Hepatocyte (in vitro differentiated cells): ENCODE data around the gene SMAD3. TPM values are rescaled to one million over a fixed set of nuclear protein-coding genes. Genes with fewer than 3 reads are reported as not detected.

Experiments used
- DNase-seq: peaks from one replicate; pipeline ENCODE4 v3.0.0-alpha.2; 2016; ENCODE audit warnings: low spot score
- H2AFZ ChIP-seq: fragments of 200-600 bp; sonication (generic); 2 replicates; pipeline ENCODE4 v1.6.0; 2016; ENCODE audit warnings: antibody characterized with exemption, mild to moderate bottlenecking
- H3K27ac ChIP-seq: fragments of 200-600 bp; sonication (generic); 2 replicates; pipeline ENCODE4 v1.5.1; 2016; ENCODE audit warnings: mild to moderate bottlenecking
- H3K27me3 ChIP-seq: fragments of 200-600 bp; sonication (generic); 2 replicates; pipeline ENCODE4 v1.6.1; 2016
- H3K36me3 ChIP-seq: fragments of 200-600 bp; sonication (generic); replicated peaks from 2 replicates; pipeline ENCODE4 v1.5.1; 2016; ENCODE audit warnings: low read depth; ENCODE audit not compliant: insufficient read depth
- H3K4me1 ChIP-seq: fragments of 200-600 bp; sonication (generic); 2 replicates; pipeline ENCODE4 v1.5.1; 2016; ENCODE audit warnings: mild to moderate bottlenecking, moderate library complexity; ENCODE audit not compliant: insufficient read depth
- H3K4me2 ChIP-seq: fragments of 200-600 bp; sonication (generic); 2 replicates; pipeline ENCODE4 v1.6.0; 2016
- H3K4me3 ChIP-seq: fragments of 200-600 bp; sonication (generic); 2 replicates; pipeline ENCODE4 v1.5.1; 2016; ENCODE audit warnings: mild to moderate bottlenecking
- H3K79me2 ChIP-seq: fragments of 200-600 bp; sonication (generic); 2 replicates; pipeline ENCODE4 v1.6.0; 2017; ENCODE audit warnings: mild to moderate bottlenecking
- H3K9me2 ChIP-seq: fragments of 200-600 bp; sonication (generic); replicated peaks from 2 replicates; pipeline ENCODE4 v1.6.0; 2017; ENCODE audit warnings: mild to moderate bottlenecking; ENCODE audit not compliant: insufficient read depth
- H3K9me3 ChIP-seq: fragments of 200-600 bp; sonication (generic); 2 replicates; pipeline ENCODE4 v1.5.1; 2016; ENCODE audit warnings: low read depth, mild to moderate bottlenecking
- H4K20me1 ChIP-seq: fragments of 200-600 bp; sonication (generic); 2 replicates; pipeline ENCODE4 v1.6.0; 2016; ENCODE audit warnings: mild to moderate bottlenecking; ENCODE audit not compliant: insufficient read depth, poor library complexity, severe bottlenecking
- EZH2 ChIP-seq: fragments of 200-600 bp; sonication (generic); IDR thresholded peaks from 2 replicates; pipeline ENCODE4 v1.6.1; 2016; ENCODE audit warnings: antibody characterized with exemption, mild to moderate bottlenecking, borderline replicate concordance
- EZH2phosphoT487 ChIP-seq: fragments of 200-600 bp; sonication (generic); IDR thresholded peaks from one replicate; pipeline ENCODE4 v1.6.1; 2018; ENCODE audit warnings: antibody characterized with exemption, mild to moderate bottlenecking, low read depth, moderate library complexity; ENCODE audit not compliant: unreplicated experiment, severe bottlenecking
- WGBS: methylation state at CpG from one replicate; pipeline ENCODE4 v1.1.6; 2016; ENCODE audit warnings: low lambda C conversion rate; ENCODE audit errors: missing lambda C conversion rate; 5-methylcytosine and 5-hydroxymethylcytosine counted together
- polyA plus RNA-seq: library from polyadenylated mRNA; unstranded; fragments of >200 nt; fragmentation: Nextera tagmentation; extraction: Ambion mirVana; gene quantifications from 2 replicates; pipeline ENCODE4 v1.2.1, GENCODE V29; 2016
- total RNA-seq: library from RNA; depleted of rRNA; stranded (reverse); fragments of >200 nt; gene quantifications from 2 replicates; pipeline ENCODE4 v1.2.3, GENCODE V29; 2014
- TF ChIP-seq, protein P1 (sequence below): fragments of 200-600 bp; sonication (generic); IDR thresholded peaks from 2 replicates; pipeline ENCODE4 v1.5.1; 2016; ENCODE audit warnings: antibody characterized with exemption, mild to moderate bottlenecking; ENCODE audit not compliant: poor library complexity

SMAD3 gene
- total and polyA plus RNA-seq, 2 experiments from 2014 or later: 24.7 to 32.2 TPM

DNA sequence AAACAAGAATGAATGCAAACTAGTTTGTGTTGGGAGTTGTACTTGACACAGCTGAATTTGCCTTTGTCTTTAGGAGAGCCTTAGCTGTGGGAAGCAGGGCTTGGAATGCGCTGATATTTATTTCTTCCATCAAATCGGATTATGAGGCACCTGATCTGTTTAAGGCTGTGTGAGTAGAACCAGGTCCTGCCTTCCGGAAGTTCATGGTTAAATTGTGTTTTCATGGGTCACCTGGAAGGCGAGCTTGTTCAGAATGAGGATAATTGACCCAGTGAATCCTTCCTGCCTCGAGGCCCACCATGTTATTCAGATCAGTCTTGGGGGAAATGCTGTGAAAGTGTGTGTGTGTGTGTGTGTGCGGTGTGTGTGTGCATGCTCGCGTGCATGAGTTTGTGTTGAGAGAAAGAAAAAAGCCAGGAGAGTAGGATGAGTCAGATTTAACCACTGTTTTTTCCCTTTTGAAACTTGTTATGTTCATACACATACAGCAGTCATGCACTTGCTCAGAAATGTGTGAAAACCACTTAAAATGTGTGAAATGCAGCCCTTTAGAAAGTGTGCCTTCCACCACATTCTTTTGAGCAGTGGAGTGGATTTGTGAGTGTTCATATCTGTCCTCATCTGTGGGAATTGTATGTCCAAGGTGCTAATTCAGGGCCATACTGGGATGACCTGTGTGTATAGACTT lies 36.7 kb downstream of the SMAD3 start:
- no peaks in the 10 kb centered on the region for H3K36me3 ChIP-seq
- DNase-seq: no peak
- no peak overlapping the region for H3K4me3 ChIP-seq
- 47% methylated on average over 8 of the region's 8 CpGs for WGBS
- peaks cover 88% of the 10 kb centered on the region for H3K79me2 ChIP-seq
- H3K4me1 ChIP-seq: peaks cover 46% of the 10 kb centered on the region
- H3K27me3 ChIP-seq: no peaks in the 10 kb centered on the region
- H3K9me2 ChIP-seq: no peaks in the 10 kb centered on the region
- H3K4me2 ChIP-seq: no peak overlapping the region
- H4K20me1 ChIP-seq: peaks cover 56% of the 10 kb centered on the region
- peak overlapping the region; percentile 18 for H3K27ac ChIP-seq
- TF ChIP-seq EZH2: no peak
- TF ChIP-seq EZH2phosphoT487: no peak
- TF ChIP-seq, protein P1, sequence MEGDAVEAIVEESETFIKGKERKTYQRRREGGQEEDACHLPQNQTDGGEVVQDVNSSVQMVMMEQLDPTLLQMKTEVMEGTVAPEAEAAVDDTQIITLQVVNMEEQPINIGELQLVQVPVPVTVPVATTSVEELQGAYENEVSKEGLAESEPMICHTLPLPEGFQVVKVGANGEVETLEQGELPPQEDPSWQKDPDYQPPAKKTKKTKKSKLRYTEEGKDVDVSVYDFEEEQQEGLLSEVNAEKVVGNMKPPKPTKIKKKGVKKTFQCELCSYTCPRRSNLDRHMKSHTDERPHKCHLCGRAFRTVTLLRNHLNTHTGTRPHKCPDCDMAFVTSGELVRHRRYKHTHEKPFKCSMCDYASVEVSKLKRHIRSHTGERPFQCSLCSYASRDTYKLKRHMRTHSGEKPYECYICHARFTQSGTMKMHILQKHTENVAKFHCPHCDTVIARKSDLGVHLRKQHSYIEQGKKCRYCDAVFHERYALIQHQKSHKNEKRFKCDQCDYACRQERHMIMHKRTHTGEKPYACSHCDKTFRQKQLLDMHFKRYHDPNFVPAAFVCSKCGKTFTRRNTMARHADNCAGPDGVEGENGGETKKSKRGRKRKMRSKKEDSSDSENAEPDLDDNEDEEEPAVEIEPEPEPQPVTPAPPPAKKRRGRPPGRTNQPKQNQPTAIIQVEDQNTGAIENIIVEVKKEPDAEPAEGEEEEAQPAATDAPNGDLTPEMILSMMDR: no peak
- no peaks in the 10 kb centered on the region for H3K9me3 ChIP-seq
- no peak overlapping the region for H2AFZ ChIP-seq

DNA sequence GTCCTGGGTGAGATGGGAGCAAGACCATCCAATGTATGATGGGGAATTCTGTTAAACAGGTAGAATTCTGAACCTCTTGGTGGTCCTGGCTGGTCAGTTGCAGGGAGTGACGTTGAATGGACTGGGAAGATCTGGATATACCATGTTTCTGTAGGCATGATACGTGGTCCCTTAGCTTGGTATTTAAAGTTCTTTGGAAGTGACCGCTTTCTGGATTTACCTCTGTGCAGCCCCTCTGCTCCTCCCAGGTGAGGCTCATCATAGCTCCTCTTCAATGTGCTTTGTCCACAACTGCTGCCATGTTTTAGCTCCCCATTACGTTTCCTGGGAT lies 37.2 kb downstream of the SMAD3 start:
- no peaks in the 10 kb centered on the region for H3K36me3 ChIP-seq
- no peak for DNase-seq
- no peak for TF ChIP-seq EZH2phosphoT487
- no peak for TF ChIP-seq EZH2
- TF ChIP-seq, protein P1: no peak
- H3K4me3 ChIP-seq: no peak overlapping the region
- no peak overlapping the region for H2AFZ ChIP-seq
- no peaks in the 10 kb centered on the region for H3K9me3 ChIP-seq
- peaks cover 51% of the 10 kb centered on the region for H3K4me1 ChIP-seq
- peaks cover 51% of the 10 kb centered on the region for H4K20me1 ChIP-seq
- H3K27ac ChIP-seq: no peak overlapping the region
- no peaks in the 10 kb centered on the region for H3K9me2 ChIP-seq
- peaks cover 84% of the 10 kb centered on the region for H3K79me2 ChIP-seq
- H3K4me2 ChIP-seq: no peak overlapping the region
- no peaks in the 10 kb centered on the region for H3K27me3 ChIP-seq
- WGBS: 99% methylated on average over 4 of the region's 4 CpGs

- H3K4me3 ChIP-seq: no peak overlapping the region
- peaks cover 48% of the 10 kb centered on the region for H3K4me1 ChIP-seq
- H3K27ac ChIP-seq: no peak overlapping the region
- H3K79me2 ChIP-seq: peaks cover 84% of the 10 kb centered on the region
- H3K9me2 ChIP-seq: no peaks in the 10 kb centered on the region
- no peaks in the 10 kb centered on the region for H3K9me3 ChIP-seq
- WGBS: 94% methylated on average over 4 of the region's 4 CpGs
- no peaks in the 10 kb centered on the region for H3K27me3 ChIP-seq
- H3K36me3 ChIP-seq: no peaks in the 10 kb centered on the region
- TF ChIP-seq EZH2phosphoT487: no peak
- no peak for TF ChIP-seq EZH2
- TF ChIP-seq, protein P1: no peak
- peaks cover 50% of the 10 kb centered on the region for H4K20me1 ChIP-seq
- no peak overlapping the region for H2AFZ ChIP-seq
- no peak overlapping the region for H3K4me2 ChIP-seq
- no peak for DNase-seq
These were observed 37.6 kb downstream of the SMAD3 start for GRCh38 chr15:67103021-67103420.
